Activated CD4-positive, alpha-beta memory T cell treated with anti-CD3 and anti-CD28 coated beads, Interleukin-2, amount 10 ng/mL, durations not matched to agents 7 days and 5 days (primary cell): ENCODE results near the gene ICE2. TPM values are rescaled to one million over a fixed set of nuclear protein-coding genes. Genes with fewer than 3 reads are reported as not detected.

Experiments
- CTCF ChIA-PET: fragments of 350-600 bp; sonication (Branson Sonifier 250); formaldehyde crosslinking; loops from one replicate; lab custom pipeline; 2021; ENCODE audit warnings: antibody characterized with exemption, inconsistent platforms; lab: Charles Lee
- POLR2A ChIA-PET: fragments of 350-600 bp; sonication (Branson Sonifier 250); formaldehyde crosslinking; loops from one replicate; lab custom pipeline; 2021; ENCODE audit warnings: antibody characterized with exemption; lab: Charles Lee
- DNase-seq: peaks from one replicate; pipeline ENCODE4 v3.0.0-alpha.2; 2020
- H3K27ac Mint-ChIP-seq: one replicate; pipeline ENCODE4 v1.8.0; 2021; ENCODE audit warnings: mild to moderate bottlenecking, mixed read lengths
- H3K27me3 Mint-ChIP-seq: one replicate; pipeline ENCODE4 v1.8.0; 2021; ENCODE audit warnings: mixed read lengths
- H3K36me3 Mint-ChIP-seq: one replicate; pipeline ENCODE4 v1.8.0; 2021; ENCODE audit warnings: low read depth, mixed read lengths
- H3K4me1 Mint-ChIP-seq: one replicate; pipeline ENCODE4 v1.8.0; 2021; ENCODE audit warnings: mixed read lengths
- H3K4me3 Mint-ChIP-seq: one replicate; pipeline ENCODE4 v1.8.0; 2021; ENCODE audit warnings: mild to moderate bottlenecking, mixed read lengths
- H3K9me3 Mint-ChIP-seq: one replicate; pipeline ENCODE4 v1.8.0; 2021; ENCODE audit warnings: mixed read lengths
- total RNA-seq, 2 experiments: library from RNA; stranded (reverse); gene quantifications; one replicate each; pipeline ENCODE4 v1.2.3, GENCODE V29; 2021

The ICE2 gene
- total RNA-seq, 2 experiments from 2014 or later = 56.9 to 60.4 TPM

DNA sequence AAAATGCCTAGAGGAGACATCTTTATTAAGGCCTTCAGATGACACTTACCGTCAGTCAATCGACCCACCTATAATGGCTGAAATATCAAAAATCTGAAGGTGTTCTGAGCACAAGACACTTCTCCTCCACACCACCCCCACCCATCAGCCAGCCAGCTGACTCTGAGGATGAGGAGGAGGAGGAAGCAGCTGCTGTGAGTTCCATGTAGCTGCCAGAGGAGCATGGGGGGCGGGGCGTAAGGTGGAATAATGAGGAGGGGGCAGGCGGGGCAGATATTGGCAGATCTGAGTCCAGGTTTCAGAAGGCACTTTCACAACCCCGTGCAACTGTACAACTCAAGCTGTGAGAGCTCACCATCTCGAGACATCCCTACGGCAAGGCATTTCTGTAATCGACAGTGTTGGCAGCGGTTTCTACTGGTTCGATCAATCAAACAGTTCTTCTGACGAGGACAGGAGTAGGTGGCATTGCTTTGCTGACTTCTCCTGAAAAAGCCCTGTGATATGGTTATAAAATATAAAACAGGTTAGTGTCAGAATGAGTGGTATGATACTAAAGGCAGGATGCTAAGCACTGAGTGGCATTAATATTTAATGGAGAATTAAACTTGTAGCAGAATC, 35.4 kb upstream of the ICE2 start:
- no peak overlapping the region for H3K4me3 Mint-ChIP-seq
- POLR2A ChIA-PET = interaction anchor here (1.5 kb wide), 1 partner anchor 403 kb away, joined by 3 read pairs; no protein-coding TSS in a partner anchor
- H3K36me3 Mint-ChIP-seq = peaks cover 70% of the 10 kb centered on the region
- H3K9me3 Mint-ChIP-seq = no peaks in the 10 kb centered on the region
- peaks cover 43% of the 10 kb centered on the region for H3K4me1 Mint-ChIP-seq
- no peak for DNase-seq
- CTCF ChIA-PET = interaction anchor here (1.0 kb wide), 1 partner anchor 26 kb away, joined by 3 read pairs; no protein-coding TSS in a partner anchor
- no peak overlapping the region for H3K27ac Mint-ChIP-seq
- H3K27me3 Mint-ChIP-seq = no peaks in the 10 kb centered on the region

DNA sequence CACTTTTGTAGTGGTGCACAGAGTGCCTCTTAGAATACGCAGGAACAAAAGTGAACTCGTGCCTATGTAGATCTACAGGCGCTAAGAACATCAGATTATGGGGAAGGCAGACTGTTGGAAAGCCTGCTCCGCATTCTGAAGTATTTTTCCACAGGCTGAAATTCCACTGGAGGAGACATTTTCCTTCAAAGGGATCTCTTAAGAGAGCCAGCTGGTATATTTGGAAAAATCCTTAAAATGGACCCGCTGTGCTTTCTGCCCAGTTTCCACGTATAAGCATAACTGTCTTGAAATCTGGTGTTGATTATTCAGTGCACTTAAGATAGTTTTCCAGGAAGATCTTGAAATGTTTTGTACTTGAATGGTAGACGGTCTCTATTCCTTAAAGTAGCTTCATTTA, 34.7 kb upstream of the ICE2 start:
- no peak overlapping the region for H3K27ac Mint-ChIP-seq
- ChIA-PET POLR2A (interaction anchor here (1.5 kb wide), 1 partner anchor 403 kb away, joined by 3 read pairs; no protein-coding TSS in a partner anchor), CTCF (interaction anchor here (1.0 kb wide), 1 partner anchor 27 kb away, joined by 3 read pairs; no protein-coding TSS in a partner anchor)
- no peaks in the 10 kb centered on the region for H3K27me3 Mint-ChIP-seq
- peaks cover 44% of the 10 kb centered on the region for H3K4me1 Mint-ChIP-seq
- no peaks in the 10 kb centered on the region for H3K9me3 Mint-ChIP-seq
- H3K36me3 Mint-ChIP-seq = peaks cover 70% of the 10 kb centered on the region
- no peak overlapping the region for H3K4me3 Mint-ChIP-seq
- no peak for DNase-seq

GRCh38 chr15:60512937-60513336, 34.0 kb upstream of the ICE2 start:
- Mint-ChIP-seq H3K4me1 (peaks cover 46% of the 10 kb centered on the region), H3K4me3 (no peak overlapping the region), H3K36me3 (peaks cover 63% of the 10 kb centered on the region), H3K9me3 (no peaks in the 10 kb centered on the region), H3K27me3 (no peaks in the 10 kb centered on the region), H3K27ac (no peak overlapping the region)
- ChIA-PET POLR2A (interaction anchor here (1.5 kb wide), 1 partner anchor 404 kb away, joined by 3 read pairs; no protein-coding TSS in a partner anchor), CTCF (interaction anchor here (1.2 kb wide), 1 partner anchor 420 kb away, joined by 3 read pairs; no protein-coding TSS in a partner anchor)
- DNase-seq = no peak

- Mint-ChIP-seq H3K4me1 (peaks cover 53% of the 10 kb centered on the region), H3K27ac (no peak overlapping the region), H3K4me3 (no peak overlapping the region), H3K36me3 (peaks cover 69% of the 10 kb centered on the region), H3K9me3 (no peaks in the 10 kb centered on the region), H3K27me3 (no peaks in the 10 kb centered on the region)
- POLR2A ChIA-PET = interaction anchor here (0.7 kb wide), 1 partner anchor 64 kb away, joined by 3 read pairs; no protein-coding TSS in a partner anchor
- CTCF ChIA-PET = interaction anchor here (0.8 to 7.0 kb wide), 3 partner anchors 9 to 421 kb away, joined by 3 to 85 read pairs (median 5); no protein-coding TSS in a partner anchor
- no peak for DNase-seq
These were observed 32.5 kb upstream of the ICE2 start for GRCh38 chr15:60511351-60512031.

DNA sequence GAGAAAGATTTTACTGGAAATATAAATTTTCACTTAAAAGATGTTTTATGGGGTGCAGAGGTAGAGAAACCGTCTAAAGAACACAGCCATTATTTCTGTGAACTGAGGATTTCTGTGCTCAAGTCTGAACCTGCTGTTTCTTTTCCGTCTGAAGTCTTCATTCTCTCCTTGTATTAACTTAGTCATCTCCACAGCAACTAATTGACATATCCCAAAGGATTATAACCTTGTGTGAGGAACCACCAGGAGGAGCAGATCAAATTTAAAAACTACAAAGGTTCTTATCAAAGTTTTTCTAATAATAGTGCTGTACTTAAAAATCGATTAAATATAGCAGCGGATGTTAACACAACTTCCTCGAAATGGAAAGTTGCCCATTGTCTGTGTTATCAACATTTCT, 31.1 kb upstream of the ICE2 start:
- H3K9me3 Mint-ChIP-seq = no peaks in the 10 kb centered on the region
- H3K4me1 Mint-ChIP-seq = peaks cover 57% of the 10 kb centered on the region
- ChIA-PET POLR2A (interaction anchor here (0.6 to 5.1 kb wide), 4 partner anchors 11 to 78 kb away, joined by 4 to 30 read pairs (median 15); no protein-coding TSS in a partner anchor), CTCF (interaction anchor here (0.7 to 7.0 kb wide), 6 partner anchors 11 to 1324 kb away, joined by 3 to 85 read pairs (median 15); no protein-coding TSS in a partner anchor)
- peaks cover 76% of the 10 kb centered on the region for H3K36me3 Mint-ChIP-seq
- H3K27me3 Mint-ChIP-seq = no peaks in the 10 kb centered on the region
- no peak overlapping the region for H3K4me3 Mint-ChIP-seq
- H3K27ac Mint-ChIP-seq = peak overlapping the region; percentile 9
- no peak for DNase-seq

GRCh38 chr15:60509470-60509869, 30.5 kb upstream of the ICE2 start:
- H3K9me3 Mint-ChIP-seq = no peaks in the 10 kb centered on the region
- ChIA-PET CTCF (interaction anchor here (0.7 to 7.0 kb wide), 11 partner anchors 11 to 1325 kb away, joined by 3 to 85 read pairs (median 6); no protein-coding TSS in a partner anchor), POLR2A (interaction anchor here (0.6 to 5.1 kb wide), 9 partner anchors 11 to 422 kb away, joined by 3 to 30 read pairs (median 5); no protein-coding TSS in a partner anchor)
- peak overlapping the region; percentile 48 for H3K27ac Mint-ChIP-seq
- H3K4me3 Mint-ChIP-seq = no peak overlapping the region
- H3K4me1 Mint-ChIP-seq = peaks cover 57% of the 10 kb centered on the region
- no peaks in the 10 kb centered on the region for H3K27me3 Mint-ChIP-seq
- DNase-seq = no peak
- peaks cover 78% of the 10 kb centered on the region for H3K36me3 Mint-ChIP-seq

DNA sequence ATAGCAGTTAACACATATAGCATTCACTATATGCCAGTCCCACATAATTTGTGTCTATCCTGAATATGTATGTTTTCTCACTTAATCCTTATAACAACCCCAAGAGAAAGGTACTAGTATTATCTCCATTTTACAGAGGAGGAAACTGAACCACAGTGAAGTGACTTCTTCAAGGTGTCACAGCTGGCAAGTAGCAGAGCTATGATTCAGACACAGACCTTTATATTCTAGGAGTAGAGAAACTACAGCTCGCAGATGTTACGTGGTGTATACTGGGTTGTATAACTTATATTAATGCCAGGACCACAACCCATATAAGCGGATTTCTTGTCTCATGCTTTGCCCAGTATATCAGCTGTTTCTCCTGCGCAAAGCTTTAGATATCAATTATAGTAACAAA, 29.5 kb upstream of the ICE2 start:
- peak overlapping the region; percentile 67 for H3K27ac Mint-ChIP-seq
- ChIA-PET CTCF (interaction anchor here (0.6 to 7.0 kb wide), 24 partner anchors 9 to 424 kb away, joined by 3 to 85 read pairs (median 5); partner anchors contain the start of gene ICE2), POLR2A (interaction anchor here (0.8 to 5.1 kb wide), 12 partner anchors 9 to 84 kb away, joined by 3 to 30 read pairs (median 4); no protein-coding TSS in a partner anchor)
- no peaks in the 10 kb centered on the region for H3K27me3 Mint-ChIP-seq
- H3K9me3 Mint-ChIP-seq = no peaks in the 10 kb centered on the region
- peaks cover 57% of the 10 kb centered on the region for H3K4me1 Mint-ChIP-seq
- peaks cover 74% of the 10 kb centered on the region for H3K36me3 Mint-ChIP-seq
- no peak for DNase-seq
- no peak overlapping the region for H3K4me3 Mint-ChIP-seq

DNA sequence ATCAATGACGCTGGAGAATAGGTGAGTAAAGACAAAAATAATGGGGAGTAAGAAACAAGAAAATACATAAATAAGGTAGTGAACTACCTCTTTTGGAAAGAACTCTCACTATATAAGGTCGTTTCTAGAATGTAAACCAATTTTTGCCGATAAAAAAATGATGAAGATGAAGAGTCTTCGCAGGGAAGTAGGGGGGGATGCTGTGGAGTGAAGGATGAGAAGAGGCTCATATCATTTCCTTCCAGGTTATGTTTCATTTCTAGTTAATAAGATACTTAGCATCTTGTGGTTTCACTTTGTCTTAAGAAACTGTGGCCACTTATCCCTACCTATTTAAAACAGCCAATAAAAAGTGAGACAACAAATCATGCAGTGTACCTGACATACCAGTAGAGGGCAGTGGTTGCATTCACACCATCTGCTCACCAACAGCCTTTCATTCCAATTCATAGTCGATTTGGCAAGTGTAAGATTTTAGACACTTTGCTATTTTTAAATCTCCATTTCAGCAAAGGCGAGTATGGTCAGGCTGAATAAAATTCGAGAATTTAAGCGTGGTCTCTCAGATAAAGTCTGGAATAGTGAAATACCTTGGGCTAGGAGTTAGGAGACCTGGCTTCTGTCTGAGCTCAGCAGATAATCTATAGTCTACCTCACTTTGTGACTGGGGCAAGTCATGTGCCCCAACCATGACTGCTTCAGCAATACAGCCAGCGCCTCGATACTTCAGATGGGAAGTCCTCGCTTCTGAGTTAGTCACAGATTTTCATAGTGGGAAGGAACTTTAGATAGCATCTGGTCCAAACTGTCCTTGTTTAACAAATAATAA, 28.9 kb upstream of the ICE2 start:
- H3K27ac Mint-ChIP-seq = peak overlapping the region; percentile 67
- no peaks in the 10 kb centered on the region for H3K27me3 Mint-ChIP-seq
- H3K4me1 Mint-ChIP-seq = peaks cover 55% of the 10 kb centered on the region
- DNase-seq = peak; percentile 61
- no peaks in the 10 kb centered on the region for H3K9me3 Mint-ChIP-seq
- ChIA-PET POLR2A (interaction anchor here (0.8 to 5.1 kb wide), 9 partner anchors 10 to 85 kb away, joined by 3 to 30 read pairs (median 5); no protein-coding TSS in a partner anchor), CTCF (interaction anchor here (0.6 to 7.0 kb wide), 25 partner anchors 7 to 425 kb away, joined by 3 to 85 read pairs (median 6); partner anchors contain the start of gene ICE2)
- peak overlapping the region; percentile 18 for H3K4me3 Mint-ChIP-seq
- peaks cover 76% of the 10 kb centered on the region for H3K36me3 Mint-ChIP-seq

DNA sequence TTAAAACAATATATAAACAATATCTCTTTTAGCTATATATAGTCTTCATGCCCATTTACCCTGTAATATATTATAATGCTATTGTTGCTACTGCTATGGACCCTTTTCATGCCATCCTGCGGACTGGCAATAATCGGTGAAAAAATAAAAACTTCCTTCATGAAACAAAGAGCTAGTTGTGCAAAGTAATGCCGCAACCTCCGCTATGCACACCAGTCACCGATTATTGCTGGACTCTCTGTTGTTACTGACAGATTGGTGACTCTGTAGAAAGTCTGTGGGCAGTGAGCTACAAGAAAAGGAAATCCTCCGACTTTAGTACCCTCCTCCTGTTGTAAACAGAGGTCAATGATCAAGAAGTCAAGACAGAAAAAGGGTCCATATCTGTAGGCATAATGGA, 17.9 kb upstream of the ICE2 start:
- H3K27ac Mint-ChIP-seq = no peak overlapping the region
- peaks cover 55% of the 10 kb centered on the region for H3K36me3 Mint-ChIP-seq
- H3K4me3 Mint-ChIP-seq = no peak overlapping the region
- H3K4me1 Mint-ChIP-seq = peaks cover 10% of the 10 kb centered on the region
- POLR2A ChIA-PET = interaction anchor here (1.0 to 2.4 kb wide), 4 partner anchors 17 to 98 kb away, joined by 3 to 10 read pairs (median 4); no protein-coding TSS in a partner anchor
- CTCF ChIA-PET = interaction anchor here (1.0 to 2.2 kb wide), 3 partner anchors 12 to 23 kb away, joined by 3 to 10 read pairs (median 4); partner anchors contain the start of gene ICE2
- DNase-seq = no peak
- no peaks in the 10 kb centered on the region for H3K9me3 Mint-ChIP-seq
- no peaks in the 10 kb centered on the region for H3K27me3 Mint-ChIP-seq

GRCh38 chr15:60494108-60494507, 15.2 kb upstream of the ICE2 start:
- ChIA-PET POLR2A (interaction anchor here (0.6 to 1.4 kb wide), 4 partner anchors 14 to 131 kb away, joined by 3 to 4 read pairs (median 3); no protein-coding TSS in a partner anchor), CTCF (interaction anchor here (1.3 to 2.4 kb wide), 4 partner anchors 14 to 438 kb away, joined by 3 to 6 read pairs (median 6); no protein-coding TSS in a partner anchor)
- H3K4me3 Mint-ChIP-seq = no peak overlapping the region
- no peak for DNase-seq
- no peaks in the 10 kb centered on the region for H3K27me3 Mint-ChIP-seq
- H3K27ac Mint-ChIP-seq = no peak overlapping the region
- peaks cover 42% of the 10 kb centered on the region for H3K36me3 Mint-ChIP-seq
- H3K9me3 Mint-ChIP-seq = no peaks in the 10 kb centered on the region
- peaks cover 10% of the 10 kb centered on the region for H3K4me1 Mint-ChIP-seq

GRCh38 chr15:60493166-60493565, 14.2 kb upstream of the ICE2 start:
- DNase-seq = no peak
- Mint-ChIP-seq H3K9me3 (no peaks in the 10 kb centered on the region), H3K27me3 (no peaks in the 10 kb centered on the region), H3K36me3 (peaks cover 41% of the 10 kb centered on the region), H3K27ac (peak overlapping the region; percentile 35), H3K4me3 (no peak overlapping the region), H3K4me1 (peaks cover 10% of the 10 kb centered on the region)
- ChIA-PET CTCF (no interaction called here), POLR2A (no interaction called here)
